Renal cortex interstitium (tissue), 15 donors: ENCODE measurements around the gene IGSF6. TPM values are rescaled to one million over a fixed set of nuclear protein-coding genes. Genes with fewer than 3 reads are reported as not detected.
"Not testable (repeated sequence)": the region's sequence is repeated elsewhere in the genome, so short reads cannot be mapped to it uniquely, and the experiment has no call there.

Source experiments
- DNase-seq, 11 donors: peaks; one replicate each; pipeline ENCODE4 v3.0.0-alpha.2; 2013; ENCODE audit warnings: low read depth in 9 of 11, low spot score in 4 of 11; ENCODE audit errors: extremely low read depth in 1 of 11
- long read RNA-seq, 16 experiments: transcript quantifications; one replicate each; lab custom pipeline, GENCODE V29; 2026
- polyA plus RNA-seq, 3 donors: library from polyadenylated mRNA; unstranded; fragments of 120-200 nt; gene quantifications; one replicate each; pipeline ENCODE4 v1.2.1, GENCODE V29; 2013; ENCODE audit not compliant: insufficient read length in 3 of 3

Gene IGSF6, protein sequence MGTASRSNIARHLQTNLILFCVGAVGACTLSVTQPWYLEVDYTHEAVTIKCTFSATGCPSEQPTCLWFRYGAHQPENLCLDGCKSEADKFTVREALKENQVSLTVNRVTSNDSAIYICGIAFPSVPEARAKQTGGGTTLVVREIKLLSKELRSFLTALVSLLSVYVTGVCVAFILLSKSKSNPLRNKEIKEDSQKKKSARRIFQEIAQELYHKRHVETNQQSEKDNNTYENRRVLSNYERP
- polyA plus RNA-seq, result 1 to 10 TPM; 3.1 to 7.1 (median 3.2) TPM
- long read RNA-seq, donor 1, partial matches to known transcripts, result 0 of 1 reads
- long read RNA-seq, donor 1, other reads (novel, unspliced or antisense), result 0 of 1 reads
- long read RNA-seq, donor 2, partial matches to known transcripts, result 0 of 1 reads
- long read RNA-seq, donor 2, other reads (novel, unspliced or antisense), result 0 of 1 reads
- long read RNA-seq, donor 3, result 0 reads
- long read RNA-seq, donor 4, result 0 reads
- long read RNA-seq, donor 5, result 0 reads
- long read RNA-seq, donor 6, result 0 reads
- long read RNA-seq, donor 7, result 0 reads
- long read RNA-seq, donor 8, result 0 reads
- long read RNA-seq, donor 9, result 0 reads
- long read RNA-seq, donor 10, partial matches to known transcripts, result 0 of 1 reads
- long read RNA-seq, donor 10, other reads (novel, unspliced or antisense), result 0 of 1 reads
- long read RNA-seq, donor 11, partial matches to known transcripts, result 0 of 1 reads
- long read RNA-seq, donor 11, other reads (novel, unspliced or antisense), result 0 of 1 reads
- long read RNA-seq, donor 12, result 0 reads
- long read RNA-seq, donor 13, result 0 reads
- long read RNA-seq, donor 14, partial matches to known transcripts, result 556 of 631 reads
- long read RNA-seq, donor 14, other reads (novel, unspliced or antisense), result 74 of 631 reads
- long read RNA-seq, donor 15, result 0 reads
- long read RNA-seq, donor 16, partial matches to known transcripts, result 0 of 2 reads
- long read RNA-seq, donor 16, other reads (novel, unspliced or antisense), result 0 of 2 reads

DNA sequence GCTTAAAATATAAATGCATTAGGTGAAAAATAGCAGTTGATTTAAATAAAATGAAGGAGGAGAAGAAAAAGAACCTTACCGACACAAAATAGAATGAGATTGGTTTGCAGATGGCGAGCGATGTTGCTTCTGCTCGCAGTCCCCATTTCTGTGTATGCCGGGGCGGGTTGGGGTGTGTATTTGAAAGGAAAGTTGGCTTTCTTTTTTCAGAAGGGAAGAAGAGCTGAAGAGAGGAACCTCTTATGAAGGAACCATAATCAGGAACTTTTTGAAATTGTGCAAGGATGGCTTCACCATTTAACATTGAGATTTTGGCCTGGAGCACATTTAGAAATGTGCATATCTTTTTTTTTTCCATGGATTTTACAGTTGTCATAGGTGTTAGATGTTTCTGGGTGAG, at the start of gene IGSF6:
Gene IGSF6, minus strand, starts transcription at position 156 of the 400 bp plus-strand sequence. Its CDS starts 10 bp downstream, at position 146.
- DNase-seq, result no peak

DNA sequence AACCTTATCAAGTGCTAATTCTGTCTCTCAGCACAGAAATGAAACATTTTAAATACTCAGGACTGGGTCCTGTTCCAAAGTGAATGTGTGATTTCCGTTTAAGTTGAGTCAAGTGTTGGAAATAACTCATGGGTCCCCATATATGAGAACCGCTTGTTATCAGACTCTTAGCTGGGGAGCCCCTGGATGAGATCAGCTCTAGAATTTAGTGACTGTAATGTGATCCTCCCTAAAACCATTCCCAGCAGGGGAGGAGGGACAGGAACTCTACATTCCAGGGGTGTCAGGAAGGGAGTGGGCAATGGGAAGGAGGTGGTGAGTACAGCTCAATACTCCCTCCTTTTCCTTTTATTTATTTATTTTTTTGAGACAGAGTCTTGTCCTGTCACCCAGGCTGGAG, 48.9 kb upstream of the IGSF6 start:
- no peak for DNase-seq

DNA sequence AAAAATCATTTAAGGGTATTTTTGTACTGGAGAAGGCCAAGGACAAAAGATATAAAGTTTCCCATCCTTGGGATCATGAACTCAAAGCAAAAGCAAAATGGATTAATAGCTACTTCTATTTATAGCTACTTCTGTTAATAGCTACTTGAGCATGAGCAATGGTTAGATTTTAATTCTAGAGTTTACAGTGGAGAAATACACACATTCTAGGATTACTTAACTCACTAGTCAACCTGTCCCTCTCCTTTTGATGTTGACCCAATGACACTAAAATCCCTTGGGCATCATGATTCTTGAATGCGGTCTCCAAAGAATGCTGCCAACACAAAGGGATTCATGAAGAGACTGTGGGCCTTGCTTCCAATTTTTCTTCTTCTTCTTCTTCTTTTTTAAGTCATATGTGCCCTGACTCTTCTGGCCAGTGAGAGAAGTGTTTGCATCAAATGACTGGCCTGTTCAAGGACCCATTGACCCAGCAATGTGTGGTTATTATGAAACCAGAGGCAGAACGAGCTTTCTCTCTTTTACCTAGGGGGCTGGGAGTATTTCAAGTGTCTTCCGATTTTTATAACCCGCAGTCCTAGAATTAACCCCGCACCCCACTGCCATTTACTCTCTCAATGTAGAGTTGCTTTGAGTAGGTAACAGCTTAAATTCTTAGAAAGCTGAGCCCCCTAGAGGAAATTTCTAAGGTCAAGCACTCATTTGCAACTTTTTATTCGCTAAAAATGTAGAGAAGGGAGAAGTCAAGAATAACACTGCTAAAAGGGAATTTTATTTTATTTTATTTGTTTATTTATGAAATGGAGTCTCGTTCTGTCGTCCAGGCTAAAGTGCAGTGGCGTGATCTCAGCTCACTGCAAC, 46.0 kb upstream of the IGSF6 start:
- no peak for DNase-seq

DNA sequence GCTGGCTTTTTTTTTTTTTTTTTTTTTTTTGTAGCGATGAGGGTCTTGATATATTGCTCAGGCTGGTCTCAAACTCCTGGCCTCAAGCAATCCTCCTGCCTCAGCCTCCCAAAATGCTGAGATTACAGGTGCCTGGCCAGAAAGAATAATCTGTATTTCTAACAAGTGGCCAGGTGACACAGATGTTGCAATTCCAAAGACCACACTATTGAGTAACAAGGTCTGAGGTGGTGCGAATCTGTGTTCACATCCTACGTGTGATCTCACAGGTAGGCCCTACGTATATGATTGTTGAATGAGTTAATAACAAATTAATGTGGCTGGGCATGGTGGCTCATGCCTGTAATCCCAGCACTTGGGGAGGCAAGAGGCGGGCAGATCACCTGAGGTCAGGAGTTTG, 44.6 kb upstream of the IGSF6 start:
- DNase-seq, result no peak

DNA sequence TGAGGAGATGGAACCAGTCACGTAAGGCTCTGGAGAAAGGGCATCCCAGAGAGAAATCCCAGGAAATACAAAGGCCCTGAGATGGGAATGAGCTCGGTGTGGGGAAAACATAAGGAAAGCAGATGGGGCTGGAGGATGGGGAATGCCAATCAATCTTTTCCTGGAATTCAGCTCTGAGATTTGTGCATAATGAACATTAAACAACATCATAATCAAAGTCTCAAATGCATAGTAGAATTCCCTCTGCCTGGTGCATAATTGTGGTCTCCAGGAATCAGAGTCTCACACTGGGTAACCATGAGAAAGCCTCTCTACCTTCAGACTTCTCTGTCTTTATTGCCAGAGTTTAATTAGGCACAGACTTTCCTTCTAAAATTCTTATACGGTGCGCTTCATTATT, 42.2 kb upstream of the IGSF6 start:
- DNase-seq, result no peak

DNA sequence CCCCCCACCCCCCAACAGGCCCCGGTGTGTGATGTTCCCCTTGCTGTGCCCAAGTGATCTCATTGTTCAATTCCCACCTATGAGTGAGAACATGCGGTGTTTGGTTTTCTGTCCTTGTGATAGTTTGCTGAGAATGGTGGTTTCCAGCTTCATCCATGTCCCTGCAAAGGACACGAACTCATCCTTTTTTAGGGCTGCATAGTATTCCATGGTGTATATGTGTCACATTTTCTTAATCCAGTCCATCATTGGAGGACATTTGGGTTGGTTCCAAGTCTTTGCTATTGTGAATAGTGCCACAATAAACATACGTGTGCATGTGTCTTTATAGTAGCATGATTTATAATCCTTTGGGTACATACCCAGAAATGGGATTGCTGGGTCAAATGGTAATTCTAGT, 38.6 kb upstream of the IGSF6 start:
- DNase-seq, result not testable (repeated sequence)

DNA sequence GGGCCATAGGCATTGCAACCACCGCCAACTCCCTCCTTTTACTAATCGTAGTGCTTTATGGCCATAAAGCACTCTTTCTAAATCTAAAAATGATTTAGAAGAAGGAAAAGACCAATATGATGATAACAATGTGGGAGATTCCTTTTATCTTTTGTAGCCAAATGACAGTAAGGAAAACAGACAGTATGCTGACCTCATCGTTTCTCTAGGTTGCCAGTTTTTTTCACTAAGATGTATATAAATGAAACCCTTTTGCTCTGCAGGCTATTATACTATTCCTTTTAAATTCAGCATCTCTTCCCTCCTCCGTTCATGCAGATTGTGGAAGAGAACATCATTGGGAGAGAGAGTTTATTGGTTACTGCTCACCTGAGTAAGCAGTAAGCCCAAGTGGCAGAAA, 36.7 kb upstream of the IGSF6 start:
- no peak for DNase-seq

DNA sequence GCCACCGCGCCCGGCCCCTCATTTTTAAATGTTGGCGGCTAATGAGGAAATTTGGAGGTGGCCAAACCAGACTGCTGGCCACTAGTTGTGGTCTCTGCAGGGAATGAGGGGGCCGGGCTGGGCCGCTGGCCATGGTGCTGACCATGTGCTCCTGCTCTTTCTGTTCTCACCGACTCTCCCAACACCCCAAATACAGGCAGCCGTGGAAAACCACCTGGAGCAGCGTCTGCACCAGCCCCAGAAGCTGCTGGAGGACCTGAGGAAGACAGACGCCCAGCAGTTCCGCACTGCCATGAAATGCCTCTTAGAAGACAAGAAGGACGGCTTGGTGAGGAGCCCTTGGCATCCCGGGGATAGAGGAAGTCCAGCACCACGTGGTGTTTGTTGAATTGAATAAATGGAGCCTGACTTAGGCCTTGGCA, 32.6 kb upstream of the IGSF6 start:
- peak in 8 of 11 donors; percentile 9 to 28 (median 18) for DNase-seq

DNA sequence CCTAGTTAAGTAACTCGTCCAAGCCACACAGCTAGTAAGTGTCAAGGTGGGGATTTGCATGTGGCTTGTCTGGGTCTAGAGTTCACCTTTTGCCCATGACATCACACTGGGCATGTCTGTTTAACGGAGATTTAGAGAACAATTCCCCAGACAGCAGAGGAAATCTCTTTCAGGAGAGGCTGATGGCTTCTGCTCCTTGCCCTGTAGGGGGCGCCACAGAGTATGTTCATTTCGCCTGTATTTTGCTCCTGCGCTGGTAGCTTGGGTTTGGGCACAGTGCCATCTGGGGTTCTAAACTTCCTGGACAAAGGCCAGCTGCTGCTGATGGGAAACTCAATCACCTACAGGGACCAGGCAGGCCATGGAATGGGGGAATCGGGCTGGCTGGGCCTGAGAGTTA, 31.8 kb upstream of the IGSF6 start:
- no peak for DNase-seq

DNA sequence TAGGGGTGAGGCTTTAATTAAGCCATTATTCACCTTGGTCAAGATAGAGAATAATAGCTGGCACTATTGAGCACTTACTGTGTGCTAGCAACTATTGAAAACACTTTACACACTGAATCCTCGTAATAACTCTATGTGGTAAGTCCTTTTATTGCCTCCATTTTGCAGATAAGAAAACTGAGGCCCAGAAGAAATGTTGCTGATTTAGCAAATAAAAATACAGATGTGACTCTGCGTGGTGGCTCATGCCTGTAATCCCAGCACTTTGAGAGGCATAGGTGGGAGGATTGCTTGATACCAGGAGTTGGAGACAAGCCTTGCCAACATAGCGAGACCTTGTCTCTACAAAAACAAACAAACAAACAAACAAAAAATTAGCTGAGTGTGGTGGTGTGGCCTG, 30.8 kb upstream of the IGSF6 start:
- no peak for DNase-seq

DNA sequence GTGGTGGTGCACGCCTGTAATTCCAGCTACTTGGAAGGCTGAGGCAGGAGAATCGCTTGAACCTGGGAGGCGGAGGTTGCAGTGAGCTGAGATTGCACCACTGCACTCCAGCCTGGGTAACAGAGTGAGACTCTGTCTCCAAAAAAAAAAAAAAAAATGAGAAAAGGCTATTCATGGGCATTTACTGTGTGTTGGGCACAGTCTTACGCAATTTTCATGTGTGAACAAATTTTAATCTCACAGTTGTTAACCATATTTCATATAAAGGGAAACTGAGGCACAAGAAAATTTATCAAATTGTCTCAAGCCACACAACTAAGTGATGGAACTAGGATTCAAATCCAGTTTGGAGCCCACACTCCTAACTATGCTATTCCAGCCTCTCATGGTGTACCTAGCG, 28.3 kb upstream of the IGSF6 start:
- not testable (repeated sequence) for DNase-seq

DNA sequence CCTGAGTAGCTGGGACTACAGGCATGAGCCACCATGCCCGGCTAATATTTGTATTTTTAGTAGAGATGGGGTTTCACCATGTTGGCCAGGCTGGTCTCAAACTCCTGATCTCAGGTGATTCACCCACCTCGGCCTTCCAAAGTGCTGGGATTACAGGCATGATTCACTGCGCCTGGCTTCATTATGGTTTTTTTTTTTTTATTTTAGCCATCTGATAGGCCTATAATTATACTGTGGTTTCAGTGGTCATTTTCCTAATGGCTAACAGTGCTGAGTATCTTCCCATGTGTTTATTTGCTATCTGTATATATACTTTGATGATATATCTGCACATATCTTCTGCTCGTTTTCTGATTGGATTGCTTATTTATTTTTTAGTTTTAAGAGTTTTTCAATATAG, 22.0 kb upstream of the IGSF6 start:
- not testable (repeated sequence) for DNase-seq

DNA sequence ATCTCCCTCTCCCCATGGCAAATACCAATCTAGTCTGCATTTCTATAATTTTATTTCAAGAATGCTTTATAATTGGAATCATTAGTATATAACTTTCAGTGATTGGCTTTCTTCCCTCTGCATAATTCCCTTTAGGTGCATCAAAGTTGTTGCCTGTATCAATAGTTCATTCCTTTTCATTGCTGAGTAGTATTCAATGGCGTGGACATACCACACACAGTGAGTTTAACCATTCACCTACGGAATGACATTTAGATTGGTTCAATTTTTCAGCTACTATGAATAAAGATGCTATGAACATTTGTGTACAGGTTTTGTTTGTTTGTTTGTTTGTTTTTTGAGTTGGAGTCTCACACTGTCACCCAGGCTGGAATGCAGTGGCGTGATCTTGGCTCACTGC, 21.1 kb upstream of the IGSF6 start:
- no peak for DNase-seq

DNA sequence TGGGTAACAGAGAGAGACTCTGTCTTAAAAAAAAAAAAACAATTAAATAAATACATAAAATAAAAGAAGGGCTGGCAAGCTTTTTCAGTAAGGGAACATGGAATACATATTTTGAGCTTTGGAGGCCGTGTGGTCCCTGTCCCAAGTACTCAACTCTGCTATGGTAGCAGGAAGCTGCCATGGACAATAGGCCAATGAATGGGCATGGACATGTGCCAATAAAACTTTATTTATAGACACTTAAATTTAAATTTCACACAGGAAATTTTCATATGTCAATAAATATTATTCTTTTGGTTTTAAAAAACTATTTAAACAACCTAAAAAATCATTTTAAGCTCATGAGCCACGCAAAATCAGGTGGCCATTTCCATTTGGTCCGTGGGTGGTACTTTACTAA, 15.2 kb upstream of the IGSF6 start:
- no peak for DNase-seq

DNA sequence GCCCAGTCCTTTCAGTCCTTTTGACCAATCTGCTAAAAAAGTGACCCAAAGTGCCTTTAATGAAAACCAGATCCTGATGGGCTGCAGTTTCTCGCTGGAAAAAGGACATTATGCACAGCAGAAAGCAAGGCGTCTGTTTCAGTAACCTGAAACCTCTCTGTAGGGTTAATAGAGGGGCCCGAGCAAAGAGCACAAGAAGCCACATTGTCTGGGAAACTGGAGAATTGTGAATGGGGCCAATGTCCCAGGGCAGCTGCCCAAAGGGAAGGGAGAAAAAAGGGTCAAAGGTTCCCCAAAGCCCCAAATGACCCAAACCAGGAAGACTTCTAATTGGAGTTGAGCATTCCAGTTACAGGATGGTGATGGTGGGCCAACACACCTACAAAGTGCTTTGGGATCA, 14.4 kb upstream of the IGSF6 start:
- DNase-seq, result no peak

DNA sequence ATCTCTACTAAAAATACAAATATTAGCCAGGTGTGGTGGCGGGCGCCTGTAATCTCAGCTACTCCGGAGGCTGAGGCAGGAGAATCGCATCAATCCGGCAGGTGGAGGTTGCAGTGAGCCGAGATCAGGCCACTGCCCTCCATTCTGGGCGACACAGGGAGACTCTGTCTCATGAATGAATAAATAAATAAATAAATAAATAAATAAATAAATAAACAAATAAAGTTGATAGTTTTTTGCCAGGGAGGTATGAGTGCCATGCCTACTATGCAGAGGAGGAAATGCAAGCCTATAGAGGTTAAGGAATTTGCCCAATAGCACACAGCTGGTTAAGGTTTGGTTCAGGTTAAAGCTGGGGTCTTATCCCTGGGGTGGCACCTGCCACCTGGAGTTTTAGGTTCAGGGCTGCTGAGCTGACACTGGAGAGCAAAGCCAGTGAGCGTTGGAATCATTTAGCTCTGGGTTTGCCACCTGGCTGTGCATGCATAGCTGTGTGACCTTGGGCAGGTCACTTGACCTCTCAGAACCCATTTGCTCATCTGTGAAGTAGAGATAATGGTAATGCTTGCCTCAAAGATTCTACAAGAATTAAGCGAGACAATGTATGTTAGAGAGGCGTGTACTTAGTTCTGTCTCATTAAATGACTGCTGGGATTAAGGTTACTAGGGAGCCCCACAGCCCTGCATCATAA, 12.5 kb upstream of the IGSF6 start:
- no peak for DNase-seq

DNA sequence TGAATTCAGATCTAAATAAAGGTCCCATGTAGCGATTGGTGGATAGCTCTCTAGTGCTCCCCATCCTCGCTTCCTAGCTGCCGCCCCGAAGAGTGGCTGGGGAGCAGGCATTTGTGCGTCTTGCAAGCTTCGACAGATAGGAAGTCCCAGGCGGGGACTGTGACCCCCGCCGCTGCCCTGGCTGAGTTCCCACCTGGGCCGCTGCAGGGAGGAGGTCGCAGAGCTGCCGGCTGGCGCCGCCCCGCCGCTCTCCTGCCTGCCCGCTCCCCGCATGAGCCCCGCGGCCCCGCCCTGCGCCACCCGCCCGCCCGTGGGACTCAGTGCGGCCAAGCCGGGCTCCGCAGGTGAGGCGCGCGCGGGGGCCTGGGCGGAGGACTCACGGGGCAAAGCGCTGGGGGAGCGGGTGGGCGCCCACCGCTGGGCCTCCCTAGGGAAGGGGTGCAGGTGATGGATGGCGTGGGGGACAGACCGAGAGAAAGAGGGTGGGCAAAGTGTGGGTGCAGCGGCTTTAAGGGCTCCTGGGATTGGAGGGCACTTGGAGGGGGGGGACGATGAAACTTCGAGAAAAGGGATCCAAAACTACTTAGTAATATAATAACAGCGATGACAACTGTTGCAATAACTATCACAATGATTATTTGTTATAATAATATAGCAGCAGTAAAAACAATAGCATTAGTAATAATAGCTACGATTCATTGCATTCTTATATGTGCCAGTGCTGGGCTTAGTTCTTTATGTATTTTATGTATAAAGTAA, 11.7 kb upstream of the IGSF6 start, which contains the start of gene OTOA:
Gene OTOA, plus strand, starts transcription at position 80 of the 759 bp plus-strand sequence. CDS start 14,547 bp downstream, outside the sequence.
- DNase-seq, result no peak

DNA sequence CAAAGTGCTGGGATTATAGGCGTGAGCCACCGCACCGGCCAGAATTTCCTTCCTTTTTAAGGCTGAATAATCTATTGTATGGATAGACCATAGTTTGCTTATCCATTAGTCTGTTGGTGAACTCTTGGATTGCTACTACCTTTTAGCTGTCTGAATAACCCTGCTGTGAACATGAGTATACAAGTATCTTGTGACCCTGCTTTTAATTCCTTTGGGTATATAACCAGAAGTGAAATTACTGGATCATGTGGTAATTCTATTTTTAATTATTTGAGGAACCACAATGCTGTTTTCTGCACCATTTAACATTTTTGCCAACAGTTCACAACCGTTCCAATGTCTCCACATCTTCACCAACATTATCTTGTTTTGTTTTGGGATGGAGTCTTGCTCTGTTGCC, 6.7 kb upstream of the IGSF6 start:
- DNase-seq, result no peak
